ENCODE data around the gene ASPA.

The ASPA gene

GRCh38 chr17:3533752-3534151, 58.0 kb downstream of the ASPA start:
- Mint-ChIP-seq H3K4me1 (peaks cover 21% of the 10 kb centered on the region), H3K4me3 (no peak overlapping the region), H3K27me3 (ENCODE audit: low read depth, poor library complexity) (peaks cover 18% of the 10 kb centered on the region), H3K9me3 (no peaks in the 10 kb centered on the region), H3K27ac (no peak overlapping the region), H3K36me3 (ENCODE audit: low read depth) (no peaks in the 10 kb centered on the region)
- DNase-seq: no peak
- no peak for TF ChIP-seq CTCF (IDR thresholded peaks at IDR 0.05)

- no peak overlapping the region for H3K4me3 Mint-ChIP-seq
- peaks cover 13% of the 10 kb centered on the region for H3K27me3 Mint-ChIP-seq (ENCODE audit: low read depth, poor library complexity)
- peaks cover 18% of the 10 kb centered on the region for H3K4me1 Mint-ChIP-seq
- no peaks in the 10 kb centered on the region for H3K9me3 Mint-ChIP-seq
- TF ChIP-seq CTCF (IDR thresholded peaks at IDR 0.05): no peak
- peak; percentile 26 for DNase-seq
- no peaks in the 10 kb centered on the region for H3K36me3 Mint-ChIP-seq (ENCODE audit: low read depth)
- H3K27ac Mint-ChIP-seq: no peak overlapping the region
These were observed 59.1 kb downstream of the ASPA start for GRCh38 chr17:3534881-3535252.

DNA sequence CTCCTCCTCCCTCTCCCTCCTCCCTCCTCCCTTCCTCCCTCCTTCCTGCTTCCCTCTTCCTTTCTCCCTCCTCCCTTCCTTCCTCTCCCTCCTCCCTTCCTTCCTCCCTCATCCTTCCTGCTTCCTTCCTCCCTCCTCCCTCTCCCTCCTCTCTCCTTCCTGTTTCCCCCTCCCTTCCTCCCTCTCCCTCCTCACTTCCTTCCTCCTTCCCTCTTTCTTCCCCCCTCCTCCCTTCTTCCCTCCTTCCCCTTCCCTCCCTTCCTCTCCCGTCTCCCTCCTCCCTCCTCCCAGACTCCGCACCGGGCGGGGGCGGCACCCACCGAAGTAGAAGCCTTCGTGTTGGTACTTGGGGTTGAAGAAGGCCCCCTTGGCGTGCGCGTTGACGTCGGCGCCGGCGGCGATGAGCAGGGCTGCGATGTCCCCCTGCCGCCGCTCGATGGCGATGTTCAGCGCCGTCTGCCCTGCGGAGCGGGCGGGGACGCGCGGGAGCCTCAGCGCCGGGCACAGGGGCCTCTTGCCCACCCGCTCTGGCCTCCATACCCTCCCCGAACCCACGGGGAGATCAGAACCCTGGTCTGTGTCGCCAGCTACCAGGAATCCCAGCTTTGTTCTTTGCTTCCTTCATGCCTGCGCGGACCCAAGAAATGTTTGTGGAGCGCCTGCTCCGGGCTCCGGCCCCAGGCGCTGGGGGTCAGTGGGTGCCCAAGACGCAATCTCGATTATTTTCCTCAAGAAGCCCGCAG, 59.6 kb downstream of the ASPA start:
- H3K27ac Mint-ChIP-seq: no peak overlapping the region
- peak overlapping the region; percentile 79 for H3K4me3 Mint-ChIP-seq
- peak; percentile 77 for DNase-seq
- peaks cover 15% of the 10 kb centered on the region for H3K27me3 Mint-ChIP-seq (ENCODE audit: low read depth, poor library complexity)
- H3K9me3 Mint-ChIP-seq: no peaks in the 10 kb centered on the region
- TF ChIP-seq CTCF (IDR thresholded peaks at IDR 0.05): peak; percentile 68
- H3K4me1 Mint-ChIP-seq: peaks cover 18% of the 10 kb centered on the region
- no peaks in the 10 kb centered on the region for H3K36me3 Mint-ChIP-seq (ENCODE audit: low read depth)

DNA sequence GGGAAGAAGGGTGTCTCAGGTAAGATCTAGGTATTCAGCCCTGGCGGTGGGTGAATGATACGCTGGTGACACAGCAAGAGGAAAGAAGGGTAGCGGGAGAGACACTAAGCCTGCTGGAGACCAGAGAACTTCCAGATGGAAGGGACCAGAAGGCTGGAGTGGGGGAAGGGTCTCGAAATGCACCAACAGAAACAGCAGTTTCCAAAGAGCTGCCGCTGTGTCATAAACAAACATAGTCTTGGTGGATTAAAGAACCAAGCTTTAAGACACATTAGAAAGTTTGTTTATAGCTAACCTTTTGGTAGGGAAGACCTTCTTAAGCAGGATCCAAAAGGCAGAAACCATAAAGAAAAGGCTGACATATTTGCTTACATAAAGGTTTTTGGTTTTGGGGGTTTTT, 60.9 kb downstream of the ASPA start:
- no peak overlapping the region for H3K27ac Mint-ChIP-seq
- peaks cover 18% of the 10 kb centered on the region for H3K4me1 Mint-ChIP-seq
- H3K36me3 Mint-ChIP-seq (ENCODE audit: low read depth): no peaks in the 10 kb centered on the region
- H3K27me3 Mint-ChIP-seq (ENCODE audit: low read depth, poor library complexity): peaks cover 15% of the 10 kb centered on the region
- peak overlapping the region; percentile 42 for H3K4me3 Mint-ChIP-seq
- TF ChIP-seq CTCF (IDR thresholded peaks at IDR 0.05): no peak
- no peaks in the 10 kb centered on the region for H3K9me3 Mint-ChIP-seq
- DNase-seq: no peak

DNA sequence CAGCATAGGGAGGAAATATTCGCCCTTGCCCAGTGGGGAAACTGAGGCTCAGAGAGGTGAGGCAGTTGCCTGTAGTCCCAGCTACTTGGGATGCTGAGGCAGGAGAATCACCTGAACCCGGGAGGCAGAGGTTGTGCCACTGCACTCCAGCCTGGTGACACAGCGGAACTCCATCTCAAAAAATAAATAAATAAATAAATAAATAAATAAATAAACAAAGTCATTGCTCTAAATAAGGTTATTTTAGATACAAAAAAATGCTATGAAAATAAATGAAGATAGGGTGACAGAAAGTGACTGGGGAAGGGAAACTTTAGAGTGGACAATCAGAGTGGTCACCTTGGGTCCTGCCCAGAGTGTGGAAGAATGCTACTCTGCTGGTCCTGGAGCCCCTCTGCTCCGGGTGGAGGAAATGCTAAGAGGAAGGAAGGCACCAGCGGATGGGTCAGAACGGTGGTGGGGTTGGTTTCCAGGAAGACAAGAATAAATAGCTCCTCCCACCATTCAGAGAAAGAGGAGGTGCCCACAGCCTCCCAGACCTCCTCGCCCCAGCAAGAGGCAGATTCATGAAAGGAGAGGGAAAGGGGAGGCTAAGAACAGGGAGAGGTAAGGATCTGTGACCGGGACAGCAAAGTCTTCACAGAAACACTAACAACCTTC, 64.2 kb downstream of the ASPA start:
- no peak overlapping the region for H3K4me3 Mint-ChIP-seq
- no peak for TF ChIP-seq CTCF (IDR thresholded peaks at IDR 0.05)
- DNase-seq: no peak
- H3K27ac Mint-ChIP-seq: no peak overlapping the region
- peaks cover 18% of the 10 kb centered on the region for H3K4me1 Mint-ChIP-seq
- H3K36me3 Mint-ChIP-seq (ENCODE audit: low read depth): no peaks in the 10 kb centered on the region
- H3K9me3 Mint-ChIP-seq: no peaks in the 10 kb centered on the region
- peaks cover 11% of the 10 kb centered on the region for H3K27me3 Mint-ChIP-seq (ENCODE audit: low read depth, poor library complexity)
